Measurements from ENCODE around the gene THY1.

THY1 gene

GRCh38 chr11:119436711-119437110 lies 13.7 kb upstream of the THY1 start:
- no peaks in the 10 kb centered on the region for H3K27me3 ChIP-seq (ENCODE audit: insufficient read depth, low read depth, severe bottlenecking)
- H3K4me3 ChIP-seq (ENCODE audit: low read depth, low read length) = no peak overlapping the region
- H3K27ac ChIP-seq = no peak overlapping the region
- no peak for TF ChIP-seq CTCF (IDR thresholded peaks at IDR 0.05; ENCODE audit: low read depth, low read length)
- no peaks in the 10 kb centered on the region for H3K9me3 ChIP-seq (ENCODE audit: severe bottlenecking)
- DNase-seq = no peak
- no peaks in the 10 kb centered on the region for H3K36me3 ChIP-seq

GRCh38 chr11:119436093-119436492 lies 13.1 kb upstream of the THY1 start:
- Histone ChIP-seq H3K36me3 (no peaks in the 10 kb centered on the region), H3K27me3 (ENCODE audit: insufficient read depth, low read depth, severe bottlenecking) (no peaks in the 10 kb centered on the region), H3K9me3 (ENCODE audit: severe bottlenecking) (no peaks in the 10 kb centered on the region), H3K4me3 (ENCODE audit: low read depth, low read length) (no peak overlapping the region), H3K27ac (no peak overlapping the region)
- TF ChIP-seq CTCF (IDR thresholded peaks at IDR 0.05; ENCODE audit: low read depth, low read length) = no peak
- no peak for DNase-seq

- DNase-seq = no peak
- TF ChIP-seq CTCF (IDR thresholded peaks at IDR 0.05; ENCODE audit: low read depth, low read length) = no peak
- Histone ChIP-seq H3K36me3 (no peaks in the 10 kb centered on the region), H3K9me3 (ENCODE audit: severe bottlenecking) (no peaks in the 10 kb centered on the region), H3K4me3 (ENCODE audit: low read depth, low read length) (no peak overlapping the region), H3K27ac (no peak overlapping the region), H3K27me3 (ENCODE audit: insufficient read depth, low read depth, severe bottlenecking) (no peaks in the 10 kb centered on the region)
These were observed 11.8 kb upstream of the THY1 start for GRCh38 chr11:119434591-119435330.

GRCh38 chr11:119433358-119433725 lies 10.4 kb upstream of the THY1 start:
- no peaks in the 10 kb centered on the region for H3K36me3 ChIP-seq
- no peak overlapping the region for H3K27ac ChIP-seq
- no peaks in the 10 kb centered on the region for H3K9me3 ChIP-seq (ENCODE audit: severe bottlenecking)
- no peaks in the 10 kb centered on the region for H3K27me3 ChIP-seq (ENCODE audit: insufficient read depth, low read depth, severe bottlenecking)
- no peak for TF ChIP-seq CTCF (IDR thresholded peaks at IDR 0.05; ENCODE audit: low read depth, low read length)
- DNase-seq = no peak
- no peak overlapping the region for H3K4me3 ChIP-seq (ENCODE audit: low read depth, low read length)

GRCh38 chr11:119432484-119433357 lies 9.7 kb upstream of the THY1 start:
- Histone ChIP-seq H3K4me3 (ENCODE audit: low read depth, low read length) (no peak overlapping the region), H3K27me3 (ENCODE audit: insufficient read depth, low read depth, severe bottlenecking) (no peaks in the 10 kb centered on the region), H3K9me3 (ENCODE audit: severe bottlenecking) (no peaks in the 10 kb centered on the region), H3K36me3 (no peaks in the 10 kb centered on the region), H3K27ac (no peak overlapping the region)
- DNase-seq = no peak
- TF ChIP-seq CTCF (IDR thresholded peaks at IDR 0.05; ENCODE audit: low read depth, low read length) = no peak
